HG02885 (cell line): ENCODE results near the gene STRA6.
A peak's percentile ranks its signal among the peaks of the same experiment; 100 is the strongest.

Experiments used
- ATAC-seq: cut with Tn5 transposase; IDR thresholded peaks from one replicate; pipeline ENCODE4 v1.9.1; 2021; ENCODE audit warnings: mild to moderate bottlenecking; ENCODE audit not compliant: unreplicated experiment, poor library complexity

The STRA6 gene

DNA sequence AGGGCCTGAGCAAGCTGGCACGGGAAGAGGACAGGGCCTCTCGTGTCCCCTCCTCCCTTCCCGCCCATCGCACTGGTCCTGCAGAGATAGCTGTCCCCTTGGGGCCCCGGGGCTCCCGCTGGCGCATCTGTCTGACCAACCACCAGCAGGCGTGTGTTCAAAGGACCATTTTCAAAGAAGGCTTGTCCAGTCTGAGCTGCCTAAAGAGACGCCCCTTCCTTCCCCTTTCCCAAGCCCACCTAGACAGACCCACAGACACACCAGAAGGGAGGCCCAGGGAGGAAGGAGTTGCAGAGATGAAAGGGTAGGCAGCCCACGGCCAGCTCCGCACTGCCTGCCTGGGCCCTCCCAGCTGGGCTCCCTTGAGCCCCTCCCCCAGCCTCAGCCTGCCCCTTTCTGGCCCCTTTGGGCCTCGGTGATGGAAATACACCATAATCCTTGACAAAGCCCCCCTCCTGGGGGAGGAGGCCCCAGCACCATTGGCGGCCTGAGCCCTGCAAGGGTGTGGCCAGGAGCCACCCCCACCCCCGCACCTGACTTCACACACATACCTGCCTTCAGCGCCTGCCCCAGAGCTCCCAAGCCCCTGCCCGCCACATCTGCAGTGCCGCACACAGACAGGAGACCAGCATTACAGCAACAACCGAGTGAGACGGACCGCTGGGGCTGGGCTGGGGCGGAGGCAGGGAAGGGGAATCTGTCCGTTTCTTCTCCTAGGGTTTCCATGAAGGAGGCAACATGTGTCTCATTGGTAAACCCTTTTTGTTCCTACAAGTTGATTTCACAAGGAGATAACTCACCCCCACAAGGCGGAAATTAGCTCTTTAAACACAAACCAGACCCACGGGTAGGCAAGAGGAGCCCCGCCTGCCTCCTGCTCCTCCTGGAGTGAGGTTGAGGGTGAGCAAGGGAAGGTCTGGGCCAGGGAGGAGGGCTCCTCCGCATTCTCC lies at the start of gene STRA6:
TSS of gene STRA6 (minus strand) at position 336 of the 950 bp plus-strand sequence. CDS start 520 bp downstream, outside the sequence.
- no peak for ATAC-seq

GRCh38 chr15:74252291-74252690 lies 49.7 kb upstream of the STRA6 start:
- ATAC-seq: no peak

DNA sequence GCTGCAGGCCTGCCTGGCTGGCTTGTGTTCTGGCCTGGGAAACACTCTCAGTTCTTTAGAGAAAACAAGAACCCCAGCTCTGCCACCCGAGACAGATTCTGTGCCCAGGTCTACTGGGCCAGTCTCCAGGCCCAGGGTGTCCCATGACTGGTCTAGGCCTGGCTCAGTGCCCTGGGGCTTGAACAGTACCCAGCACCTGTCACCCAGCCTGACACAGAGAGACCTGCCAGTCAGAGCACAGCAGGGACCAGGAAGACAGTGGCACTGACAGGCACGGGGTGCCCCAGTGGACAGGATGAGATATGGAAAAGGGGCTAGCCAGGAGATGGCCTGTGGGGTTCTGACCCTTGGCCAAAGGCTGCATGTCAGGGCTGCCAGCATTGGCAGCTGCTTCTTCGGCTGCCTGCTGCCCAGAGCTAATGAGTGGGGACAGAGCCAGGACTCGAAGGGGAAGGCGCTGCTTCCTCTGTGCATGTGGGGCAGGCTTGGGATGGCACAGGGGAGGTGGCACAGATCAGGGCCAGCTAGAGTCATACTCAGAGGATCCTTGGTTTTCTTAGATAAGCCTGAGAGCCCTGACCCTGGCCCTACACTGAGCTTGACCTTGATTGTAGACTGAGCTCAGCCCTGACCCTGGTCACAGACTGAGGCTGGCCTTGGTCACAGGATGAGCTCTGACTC lies 48.7 kb upstream of the STRA6 start:
- ATAC-seq: no peak

- ATAC-seq: no peak
These were observed 47.7 kb upstream of the STRA6 start for GRCh38 chr15:74250266-74250665.

- no peak for ATAC-seq
These were observed 42.9 kb upstream of the STRA6 start for GRCh38 chr15:74245342-74245931.

DNA sequence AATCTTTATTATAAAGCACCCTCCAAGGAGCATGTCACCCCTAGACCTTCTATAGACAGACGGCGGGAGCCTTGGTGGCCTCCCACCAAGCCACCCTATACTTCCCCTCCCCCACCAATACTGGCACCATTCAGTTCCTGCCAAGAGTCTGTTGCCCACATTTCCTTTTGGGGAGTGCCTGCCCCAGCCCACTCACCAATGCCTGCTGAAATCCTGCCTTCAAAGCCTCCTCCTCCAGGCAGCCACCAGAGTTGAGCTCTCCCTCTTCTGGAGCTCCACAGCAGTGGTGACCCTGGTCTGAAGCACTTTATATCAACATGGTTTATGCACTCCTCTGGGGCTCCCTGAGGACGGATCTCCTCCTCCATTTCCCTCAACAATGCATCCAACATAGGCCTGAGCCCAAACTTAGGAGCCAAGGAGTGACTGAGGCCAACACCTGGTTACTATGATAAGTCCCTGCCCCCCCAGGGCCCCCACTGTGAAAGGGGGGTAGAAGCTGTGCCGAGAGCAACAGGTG lies 42.3 kb upstream of the STRA6 start:
- no peak for ATAC-seq

- no peak for ATAC-seq
These were observed 40.8 kb upstream of the STRA6 start for GRCh38 chr15:74243431-74243830.

GRCh38 chr15:74242441-74243185 lies 40.0 kb upstream of the STRA6 start:
- ATAC-seq: no peak

DNA sequence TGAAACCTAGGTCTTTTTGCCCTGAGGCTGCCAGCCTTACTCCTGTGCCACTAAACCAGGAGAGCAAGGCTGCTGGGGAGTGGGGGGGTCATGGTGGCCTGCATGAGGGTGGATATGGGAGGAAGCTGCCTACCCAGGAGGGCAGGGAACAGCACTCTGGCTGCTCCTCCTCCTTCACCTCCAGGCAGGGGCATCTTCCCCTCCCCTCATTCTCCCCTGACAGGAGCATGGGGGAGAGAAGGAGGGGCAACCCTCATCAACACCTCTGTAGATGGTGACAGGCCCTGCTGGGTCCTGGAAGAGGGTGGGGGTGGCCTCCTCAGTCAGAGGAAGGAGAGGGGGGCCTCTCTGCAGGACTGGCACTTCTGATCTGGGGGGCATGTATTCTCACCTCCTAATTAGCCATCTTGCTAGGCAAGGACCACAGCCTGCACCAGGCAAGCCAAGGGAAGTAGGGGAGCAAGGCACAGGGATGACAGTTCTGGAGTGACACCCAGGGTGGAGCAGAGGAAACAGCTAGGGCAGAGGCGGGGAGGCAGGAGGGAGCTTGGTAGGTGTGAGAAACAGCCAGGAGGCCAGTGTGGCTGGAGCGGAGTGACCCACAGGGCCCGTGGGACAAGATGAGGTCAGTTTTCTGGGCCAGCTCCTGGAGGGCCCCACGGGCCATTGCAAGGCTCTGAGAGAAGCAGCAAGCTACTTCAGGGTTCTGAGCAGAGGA lies 38.5 kb upstream of the STRA6 start:
- no peak for ATAC-seq

DNA sequence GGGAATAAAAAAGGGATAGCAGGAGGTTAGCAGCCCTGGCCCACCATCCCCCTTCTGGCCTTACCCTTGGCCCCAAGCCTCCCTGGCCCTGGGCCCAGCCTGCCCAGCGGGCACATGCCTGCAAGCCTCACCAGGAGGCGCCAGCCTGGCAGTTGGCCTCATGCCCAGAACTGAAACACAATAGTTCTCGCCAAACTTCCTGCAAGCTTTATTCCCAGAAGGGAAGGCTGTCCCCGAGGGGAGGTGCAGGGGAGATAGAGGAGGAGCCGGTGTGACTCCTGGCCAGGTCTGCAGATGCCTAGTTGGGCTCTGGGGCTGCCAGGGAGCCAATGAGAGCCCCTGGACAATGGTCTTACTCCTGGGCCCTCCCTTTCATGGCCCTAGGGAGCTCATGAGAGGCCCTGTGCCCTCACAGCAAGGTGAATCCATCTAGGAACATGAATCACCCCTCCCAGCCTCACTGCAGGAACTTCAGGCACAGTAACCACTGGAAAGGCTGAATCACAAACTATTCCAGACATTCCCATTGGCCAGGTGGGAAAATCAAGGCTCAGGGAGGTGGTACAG lies 37.5 kb upstream of the STRA6 start:
- no peak for ATAC-seq

- ATAC-seq: no peak
These were observed 36.6 kb upstream of the STRA6 start for GRCh38 chr15:74239051-74239705.

- peak; percentile 50 for ATAC-seq
These were observed 33.4 kb upstream of the STRA6 start, which contains the start of gene CCDC33 for GRCh38 chr15:74235962-74236361. Gene CCDC33 (plus strand): TSS chr15:74236326. CDS start chr15:74236720, 394 bp downstream.

DNA sequence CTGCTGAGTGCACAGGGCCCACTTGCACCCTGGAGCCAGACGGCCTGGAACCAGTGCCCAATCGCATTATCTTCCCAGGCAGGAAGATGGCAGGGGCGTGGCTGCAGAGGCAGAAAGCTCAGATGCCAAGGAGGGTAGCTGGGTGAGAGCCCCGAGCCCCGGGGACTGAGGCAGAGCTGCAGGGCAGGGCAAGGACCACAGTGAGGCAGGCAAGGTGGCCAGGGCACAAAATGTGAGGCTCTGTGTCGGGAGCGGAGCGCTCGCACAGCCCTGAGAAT lies 31.9 kb upstream of the STRA6 start:
- ATAC-seq: no peak

DNA sequence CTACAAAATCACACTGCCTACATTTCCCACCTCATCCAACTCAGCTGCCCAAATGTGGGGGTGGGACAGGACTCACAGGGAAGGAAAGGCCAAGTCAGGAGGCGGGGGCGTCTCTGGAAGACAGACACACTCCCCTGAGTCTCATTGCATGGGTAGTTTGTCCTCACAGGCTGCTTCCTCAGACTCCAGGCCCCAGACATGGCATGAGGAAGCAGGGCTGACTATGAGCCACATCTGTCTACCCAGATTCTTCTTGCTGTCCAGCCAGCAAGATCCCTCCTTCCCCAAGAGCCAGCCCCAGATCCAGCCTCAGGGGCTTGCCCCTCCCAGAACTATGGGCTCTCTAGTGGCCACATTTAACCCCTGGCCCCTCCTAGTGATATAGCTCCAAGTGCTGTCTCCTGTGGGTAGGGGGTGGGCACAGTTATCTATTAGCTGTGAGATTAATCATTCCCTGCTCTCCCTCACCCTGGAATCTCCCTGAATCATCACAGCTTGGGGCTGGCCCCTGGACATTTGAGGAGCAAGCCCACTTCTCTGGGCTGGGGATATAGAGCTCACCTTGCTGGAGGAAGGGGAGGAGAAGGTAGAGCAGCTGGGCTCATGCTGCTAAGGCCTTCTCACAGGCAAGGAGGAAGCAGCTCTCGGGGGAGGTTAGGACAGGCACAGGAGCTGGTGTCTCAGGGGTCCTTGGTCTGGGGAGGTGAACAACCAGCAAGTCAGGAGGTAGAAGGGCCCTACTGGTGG lies 31.4 kb upstream of the STRA6 start:
- no peak for ATAC-seq

DNA sequence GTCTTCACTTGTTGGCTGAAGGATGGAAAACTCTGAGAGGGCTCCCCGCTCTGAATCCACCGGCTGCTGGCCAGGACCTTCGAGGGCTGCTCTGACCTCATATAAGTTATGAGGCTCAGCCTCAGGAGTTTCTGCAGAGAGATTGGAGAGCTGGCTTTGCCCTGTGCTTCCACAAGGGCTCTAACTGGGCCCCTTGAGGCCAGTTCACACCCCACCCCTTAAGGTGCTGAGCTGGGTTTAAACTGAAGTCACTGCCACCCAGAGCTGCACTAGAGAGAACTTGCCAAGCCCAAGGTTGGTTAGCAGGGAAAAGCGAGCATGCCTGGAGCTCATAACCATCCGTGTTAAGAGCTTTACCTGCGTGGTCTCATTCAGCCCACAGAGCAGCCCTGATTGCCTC lies 30.8 kb upstream of the STRA6 start:
- ATAC-seq: no peak

GRCh38 chr15:74231475-74231874 lies 28.9 kb upstream of the STRA6 start:
- ATAC-seq: no peak

GRCh38 chr15:74229686-74230085 lies 27.1 kb upstream of the STRA6 start:
- ATAC-seq: no peak

DNA sequence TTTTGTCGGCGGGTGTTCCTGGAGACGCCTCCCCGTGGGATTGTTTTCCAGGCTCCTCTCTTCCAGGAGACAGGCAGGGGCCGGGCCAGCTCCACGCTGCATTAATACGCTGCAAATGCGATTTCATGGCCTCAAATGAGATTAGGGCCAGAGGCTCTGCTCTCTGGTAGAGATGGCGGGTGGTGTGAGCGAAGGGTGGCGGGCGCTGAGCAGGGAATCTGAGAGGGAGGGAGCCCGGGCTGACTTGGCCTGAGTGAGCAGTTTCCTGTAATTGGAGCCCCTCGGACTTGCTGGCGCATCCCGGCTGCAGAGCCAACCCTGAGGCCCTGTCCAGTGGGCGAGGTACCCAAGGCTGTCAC lies 26.1 kb upstream of the STRA6 start:
- ATAC-seq: no peak
